Measurements from ENCODE around the gene COQ9.

- TF ChIP-seq CTCF (conservative IDR thresholded peaks at IDR 0.05; ENCODE audit: low read length) (no peak), EZH2phosphoT487 (IDR thresholded peaks at IDR 0.05; ENCODE audit: borderline replicate concordance) (no peak)
These were observed 60.1 kb downstream of the COQ9 start for GRCh38 chr16:57507136-57508034.
